Stimulated activated CD4-positive, alpha-beta T cell treated with anti-CD3 and anti-CD28 coated beads, Interleukin-4, amount 100 ng/mL, for 24 hours (primary cell): ENCODE results near the gene KCNQ1OT1.

Experiments used
- DNase-seq: peaks from one replicate; pipeline ENCODE4 v3.0.0-alpha.2; 2020

KCNQ1OT1 gene

GRCh38 chr11:2579315-2580060 lies 120.3 kb downstream of the KCNQ1OT1 start:
- no peak for DNase-seq

- DNase-seq = no peak
Observed at GRCh38 chr11:2578929-2579270, 120.9 kb downstream of the KCNQ1OT1 start.

DNA sequence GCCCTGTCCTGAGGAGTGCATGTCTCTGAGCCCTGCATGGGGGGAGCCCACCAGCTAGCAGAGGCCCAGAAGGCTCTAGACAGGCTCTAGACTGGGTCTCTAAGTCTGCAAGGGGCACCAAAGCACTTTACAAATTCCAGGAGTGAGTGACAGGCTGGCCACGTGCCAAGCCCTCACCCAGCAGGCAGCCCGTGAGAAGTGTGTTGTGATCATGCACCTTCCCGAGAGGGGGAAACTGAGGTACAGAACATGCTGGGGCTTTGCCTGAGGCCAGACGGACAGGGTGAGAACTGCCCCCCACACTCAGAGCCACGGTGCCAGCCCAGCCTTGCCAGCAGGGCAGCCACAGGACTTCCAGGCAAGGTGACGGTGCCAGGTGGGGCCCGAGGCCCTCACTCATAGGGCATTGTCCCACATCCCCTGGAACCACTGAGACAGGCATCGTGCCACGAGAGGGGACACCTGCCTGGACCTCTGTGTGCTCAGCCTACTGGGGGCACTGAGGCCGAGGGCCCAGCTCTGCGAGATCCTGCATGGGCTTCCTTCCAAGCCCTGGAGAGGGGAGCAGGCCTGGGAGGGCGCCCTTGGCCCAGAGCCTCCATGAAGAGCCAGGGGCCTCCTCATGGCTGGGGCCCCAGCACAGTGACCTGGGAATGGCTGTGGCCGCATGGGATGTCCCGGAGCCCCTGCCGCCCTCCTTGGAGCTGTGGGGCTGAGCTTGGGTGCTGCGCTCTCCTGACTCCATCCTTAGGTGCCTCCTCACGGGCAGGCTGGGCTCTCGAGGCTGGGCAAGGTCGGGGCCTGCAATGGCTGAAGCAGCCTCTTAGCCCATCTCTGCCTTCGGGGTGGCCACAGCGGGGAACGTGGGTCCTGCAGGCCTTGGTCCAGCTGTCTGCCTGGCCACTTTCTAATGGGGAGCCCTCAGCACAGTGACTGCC lies 121.5 kb downstream of the KCNQ1OT1 start:
- DNase-seq = no peak

- DNase-seq = no peak
Observed at GRCh38 chr11:2577031-2577990, 122.5 kb downstream of the KCNQ1OT1 start.

DNA sequence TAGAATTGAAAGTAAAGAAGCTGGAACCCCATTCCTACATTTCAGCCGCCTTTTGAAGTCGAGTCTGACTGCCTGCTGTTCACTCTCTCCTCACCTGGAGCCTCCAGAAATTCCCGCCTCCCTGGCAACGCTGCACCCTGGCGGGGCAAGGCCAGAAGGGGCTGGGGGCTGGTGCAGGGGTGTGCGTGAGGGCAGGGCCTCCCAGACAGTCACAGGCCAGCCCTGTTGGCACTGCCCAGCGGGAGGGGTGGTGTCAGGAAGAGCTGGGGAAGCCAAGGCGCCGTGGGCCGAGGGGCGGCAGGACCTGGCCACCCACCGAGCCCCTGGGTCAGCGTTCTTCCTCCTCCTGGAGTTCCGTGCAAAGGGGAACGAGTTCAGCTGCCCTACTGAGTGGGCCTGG lies 123.2 kb downstream of the KCNQ1OT1 start:
- no peak for DNase-seq

- no peak for DNase-seq
Observed at GRCh38 chr11:2576111-2576510, 123.7 kb downstream of the KCNQ1OT1 start.

- DNase-seq = no peak
Observed at GRCh38 chr11:2575591-2576051, 124.2 kb downstream of the KCNQ1OT1 start.

DNA sequence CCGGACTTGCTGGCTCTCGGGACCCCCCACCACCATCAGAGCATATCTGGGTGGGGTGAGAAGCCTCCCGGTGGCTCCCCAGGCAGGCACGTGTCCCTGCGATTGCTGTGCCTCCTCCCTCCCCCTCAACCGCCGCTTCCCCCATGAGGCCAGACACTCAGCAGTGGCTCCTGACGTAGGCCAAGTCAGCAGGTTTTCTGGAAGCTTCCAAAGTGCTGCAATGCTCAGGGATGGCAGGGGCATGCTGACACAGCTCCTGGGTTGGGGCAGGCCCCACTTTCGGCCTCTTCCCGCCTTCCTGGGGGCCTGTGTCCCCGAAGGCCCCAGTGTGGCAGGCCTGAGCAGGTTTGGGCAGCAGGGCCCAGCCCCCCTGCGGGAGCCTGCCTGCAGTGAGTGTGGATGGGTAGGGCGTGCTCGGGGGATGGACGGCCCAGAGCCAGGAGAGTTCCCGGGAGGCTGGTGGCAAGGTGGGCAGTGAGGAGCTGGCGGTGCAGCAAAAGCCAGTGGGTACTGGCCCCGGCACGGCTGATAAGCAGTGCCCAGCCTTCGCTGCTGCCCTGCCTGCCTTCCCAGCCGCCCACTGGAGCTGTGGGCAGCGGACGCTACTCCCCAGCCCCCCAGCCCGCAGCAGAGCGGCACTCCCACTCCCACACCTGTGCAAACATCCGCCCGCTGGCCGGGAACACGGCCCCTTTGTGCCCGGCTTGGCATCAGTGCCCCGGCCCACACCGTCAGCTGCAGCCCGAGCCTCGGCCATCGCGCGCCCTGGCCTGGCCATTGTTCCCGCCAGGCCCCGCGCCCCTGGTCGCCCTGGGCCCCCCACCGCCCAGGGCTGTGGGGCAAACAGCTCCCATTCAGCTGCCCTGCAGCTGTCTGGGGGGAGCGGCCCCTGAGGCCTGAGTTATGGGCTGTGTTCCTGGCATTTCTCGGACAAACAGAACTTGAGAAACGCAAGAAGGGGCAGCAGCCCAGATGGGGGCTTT lies 125.0 kb downstream of the KCNQ1OT1 start:
- DNase-seq = no peak

- DNase-seq = no peak
Observed at GRCh38 chr11:2574043-2574552, 125.7 kb downstream of the KCNQ1OT1 start.

DNA sequence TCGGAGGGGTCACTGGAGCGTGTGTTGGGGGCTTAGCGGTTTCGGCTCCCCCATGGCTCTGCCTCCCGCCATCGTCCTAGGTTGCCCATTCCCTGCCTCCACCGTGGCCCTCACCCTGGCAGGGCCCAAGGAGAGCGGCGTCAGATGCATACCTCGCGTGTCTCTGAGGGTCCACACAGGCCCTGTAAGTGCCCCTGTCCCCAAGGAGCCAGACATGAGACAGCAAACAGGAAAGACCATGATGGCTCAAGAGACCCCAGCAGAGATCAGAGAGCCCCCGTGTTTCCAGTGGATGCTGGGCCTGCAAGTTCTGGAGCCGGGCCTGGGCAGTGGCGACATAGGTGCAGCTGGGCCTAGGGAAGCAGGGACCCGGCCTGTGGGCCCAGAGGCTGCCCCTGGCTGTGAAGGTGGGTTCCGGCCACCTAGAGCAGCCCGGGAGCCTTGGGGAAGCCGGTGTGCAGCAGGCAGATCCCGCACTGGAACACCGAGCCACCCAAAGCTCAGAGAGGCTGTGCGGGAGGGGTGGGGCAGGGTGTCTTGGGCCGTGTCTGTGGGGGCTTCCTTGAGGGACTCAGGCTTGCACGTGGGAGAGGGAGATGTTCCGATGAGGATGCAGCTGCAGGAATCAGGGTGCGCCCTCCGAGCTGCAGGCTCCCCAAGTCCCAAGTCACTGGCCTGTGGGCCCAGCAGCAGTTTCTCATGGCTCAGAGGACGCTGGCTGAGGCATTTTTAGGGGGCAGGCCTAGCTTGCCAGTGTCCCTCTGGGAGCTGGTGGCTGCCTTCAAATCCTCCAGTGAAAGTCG lies 126.4 kb downstream of the KCNQ1OT1 start:
- DNase-seq = no peak

DNA sequence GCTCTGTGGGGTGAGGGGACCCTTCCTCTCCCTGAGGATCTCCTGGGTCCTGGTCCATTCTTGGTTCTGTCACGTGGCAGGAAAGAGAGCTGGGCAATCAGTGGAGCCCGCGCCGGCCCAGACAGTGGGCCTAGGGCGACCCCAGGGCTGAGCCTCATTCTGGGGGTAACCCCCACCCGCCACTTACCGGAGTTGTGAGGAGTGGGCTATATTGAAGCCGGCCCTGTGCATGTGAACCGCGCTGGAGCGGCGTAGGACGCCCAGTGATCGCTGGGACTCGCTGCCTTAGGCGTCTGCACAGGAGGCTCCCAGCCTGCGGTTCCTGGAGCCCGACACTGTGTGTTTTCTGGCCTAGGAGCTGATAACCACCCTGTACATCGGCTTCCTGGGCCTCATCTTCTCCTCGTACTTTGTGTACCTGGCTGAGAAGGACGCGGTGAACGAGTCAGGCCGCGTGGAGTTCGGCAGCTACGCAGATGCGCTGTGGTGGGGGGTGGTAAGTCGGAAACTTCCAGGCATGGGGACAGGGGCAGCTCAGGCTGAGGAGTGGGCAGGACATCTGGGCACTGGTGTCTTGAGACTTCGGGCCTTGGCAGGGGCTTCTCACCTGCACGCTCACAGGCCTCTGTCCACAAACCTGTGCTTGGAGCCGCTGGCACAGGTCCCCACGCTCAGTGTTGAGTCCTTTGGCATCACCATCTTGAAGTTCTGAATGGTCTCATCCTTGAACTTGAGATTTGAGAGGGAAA lies 127.1 kb downstream of the KCNQ1OT1 start:
- no peak for DNase-seq

- DNase-seq = no peak
Observed at GRCh38 chr11:2571598-2572281, 128.1 kb downstream of the KCNQ1OT1 start.

DNA sequence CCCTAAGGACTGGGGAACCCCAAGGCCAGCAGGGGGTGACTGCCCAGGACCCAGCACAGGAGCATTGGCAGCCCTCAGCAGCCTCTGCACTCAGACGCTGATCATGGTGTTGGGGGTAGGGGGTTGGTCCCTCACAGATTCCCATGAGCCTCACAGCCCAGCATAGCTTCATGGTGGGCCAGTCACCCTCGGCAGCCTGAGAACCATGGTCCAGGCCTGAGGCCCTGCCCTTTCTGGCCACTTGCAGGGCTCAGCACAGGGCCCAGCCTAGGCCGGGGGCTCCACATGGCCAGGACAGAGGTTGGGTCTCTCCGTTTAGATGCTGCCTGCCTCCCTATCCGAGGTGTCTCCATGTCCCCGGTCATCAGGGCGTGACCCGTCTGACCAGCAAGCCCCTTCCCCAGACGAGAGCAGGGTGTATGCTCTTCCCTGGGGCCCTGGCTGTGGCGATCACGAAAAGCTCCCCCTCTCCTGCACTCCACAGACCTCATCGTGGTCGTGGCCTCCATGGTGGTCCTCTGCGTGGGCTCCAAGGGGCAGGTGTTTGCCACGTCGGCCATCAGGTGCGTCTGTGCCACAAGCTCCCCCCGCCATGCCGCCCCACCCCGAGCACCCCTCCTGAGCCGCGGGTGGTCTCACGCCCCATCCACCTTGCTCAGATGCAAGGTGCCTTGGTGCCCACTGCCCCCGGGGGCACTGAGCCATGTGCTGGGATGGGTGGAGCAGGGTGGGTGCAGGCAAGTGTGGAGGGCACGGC lies 128.8 kb downstream of the KCNQ1OT1 start:
- no peak for DNase-seq

- DNase-seq = no peak
Observed at GRCh38 chr11:2570211-2570811, 129.5 kb downstream of the KCNQ1OT1 start.

GRCh38 chr11:2569731-2570210 lies 130.0 kb downstream of the KCNQ1OT1 start:
- no peak for DNase-seq

DNA sequence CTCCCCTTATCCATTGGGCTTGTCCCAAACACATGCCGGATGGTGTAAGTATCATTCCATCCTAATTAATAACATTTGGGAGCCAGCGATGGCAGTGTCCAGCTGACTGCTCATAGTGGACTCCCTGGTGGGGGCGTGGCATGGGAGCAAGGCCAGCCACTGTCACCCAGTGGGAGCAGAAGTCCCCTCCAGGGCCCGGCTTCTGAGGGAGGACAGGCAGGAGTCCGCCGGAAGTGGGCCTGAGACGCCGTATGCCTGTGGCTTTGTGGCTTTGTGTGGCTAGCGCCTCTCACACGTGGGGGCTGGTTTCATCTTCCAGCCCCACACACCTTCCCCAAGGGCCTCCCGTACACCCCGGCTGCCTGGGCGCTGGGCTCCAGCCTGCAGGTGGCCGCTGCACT lies 130.5 kb downstream of the KCNQ1OT1 start:
- no peak for DNase-seq

DNA sequence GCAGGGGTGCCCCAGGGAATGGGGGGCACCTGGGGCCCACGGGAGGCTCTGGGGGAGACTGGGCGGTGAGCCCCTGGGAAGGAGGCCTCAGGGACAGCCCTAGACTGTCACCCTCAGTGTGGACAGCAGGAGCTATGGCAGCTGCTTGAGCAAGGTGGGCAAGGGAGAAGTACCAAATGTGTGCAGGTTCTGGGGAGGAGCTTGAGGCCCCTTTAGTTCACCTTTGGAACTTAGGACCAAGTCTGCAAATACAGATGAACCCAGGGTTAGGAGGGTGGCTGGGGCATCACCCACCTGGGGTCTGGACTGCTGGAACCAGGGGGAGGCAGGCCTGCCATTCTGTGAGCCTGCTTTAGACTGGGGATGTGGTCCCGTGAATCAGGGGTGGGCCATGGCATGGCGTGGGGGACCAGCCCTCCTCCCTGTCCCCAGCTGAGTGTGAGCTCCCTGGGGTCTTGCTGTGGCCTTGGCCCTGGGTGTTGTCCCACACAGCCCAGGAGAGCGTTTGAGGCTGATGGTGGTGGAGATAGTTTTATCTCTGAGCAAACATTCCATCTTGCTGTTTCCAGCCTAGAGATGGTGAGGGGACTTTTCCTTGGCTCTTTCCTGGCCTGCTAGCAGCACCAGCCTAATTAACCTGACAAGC lies 132.6 kb downstream of the KCNQ1OT1 start:
- DNase-seq = no peak
